ENCODE measurements around the gene MIER1. TPM values are rescaled to one million over a fixed set of nuclear protein-coding genes. Genes with fewer than 3 reads are reported as not detected.

Gene MIER1
- total RNA-seq, 3 donors from 2014 or later = 73.2 to 78.2 (median 77.2) TPM

GRCh38 chr1:67031121-67031858, 106.5 kb downstream of the MIER1 start:
- no peak overlapping the region for H3K4me3 ChIP-seq
- H3K9me3 ChIP-seq = no peaks in the 10 kb centered on the region
- no peaks in the 10 kb centered on the region for H3K4me1 ChIP-seq (ENCODE audit: low read depth)
- no peak for TF ChIP-seq CTCF (IDR thresholded peaks at IDR 0.05)
- intact Hi-C loops (cut with DNase I, micrococcal nuclease) = no loop called here
- DNase-seq = no peak
- H3K36me3 ChIP-seq (ENCODE audit: low read depth) = no peaks in the 10 kb centered on the region
- ATAC-seq = no peak

DNA sequence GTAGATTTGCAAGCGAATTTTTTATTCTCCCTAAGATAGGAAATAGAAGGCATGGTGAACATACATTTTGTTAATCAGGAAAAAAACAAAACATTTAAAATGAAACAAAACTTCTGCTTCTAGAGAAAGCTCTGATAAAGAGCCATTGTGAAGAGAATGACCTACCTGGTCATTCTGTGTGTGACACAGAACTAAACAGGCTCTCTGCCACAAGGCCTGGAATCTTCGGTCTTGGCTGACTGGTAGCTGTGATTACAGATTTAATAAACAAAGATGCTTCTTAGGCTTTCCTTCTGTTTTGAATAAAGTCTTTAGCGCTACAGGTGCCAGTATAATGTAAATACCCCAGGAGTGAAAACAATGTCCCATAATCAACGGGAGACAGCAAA, 107.1 kb downstream of the MIER1 start:
- DNase-seq (no peak), ATAC-seq (no peak)
- Histone ChIP-seq H3K36me3 (ENCODE audit: low read depth) (no peaks in the 10 kb centered on the region), H3K9me3 (no peaks in the 10 kb centered on the region), H3K4me3 (no peak overlapping the region), H3K4me1 (ENCODE audit: low read depth) (no peaks in the 10 kb centered on the region)
- intact Hi-C loops (cut with DNase I, micrococcal nuclease) = no loop called here
- TF ChIP-seq CTCF (IDR thresholded peaks at IDR 0.05) = no peak

Other genes starting within 250 kb of the MIER1 start
- gene DYNLT5, start 172.5 kb upstream of the MIER1 start, total RNA-seq = 1 to 10 TPM in 1 of 3 donors, under 1 TPM in 1, not detected in 1; 0.65 to 1.9 TPM
- gene INSL5, start 123.7 kb upstream of the MIER1 start, total RNA-seq = 10 to 100 TPM in 1 of 3 donors, 1 to 10 TPM in 2; 1.9 to 27.0 (median 7.0) TPM
- gene DNAI4, start 134 bp upstream of the MIER1 start, total RNA-seq = 10 to 100 TPM; 14.8 to 38.0 (median 25.1) TPM
- gene SLC35D1, start 129.2 kb downstream of the MIER1 start, total RNA-seq = 10 to 100 TPM; 38.0 to 84.1 (median 67.9) TPM
- gene C1orf141, start 210.0 kb downstream of the MIER1 start, total RNA-seq = not detected
- 1 to 10 TPM; 1.1 to 3.4 (median 2.5) TPM for gene IL23R, start 241.5 kb downstream of the MIER1 start, total RNA-seq

All from mucosa of descending colon (tissue), 3 donors.